Mucosa of descending colon (tissue), 3 donors: ENCODE results near the gene MUC2. TPM values are rescaled to one million over a fixed set of nuclear protein-coding genes. Genes with fewer than 3 reads are reported as not detected.

Experiments
- ATAC-seq: fragments of 200-7000 bp; cut with Tn5 transposase; one replicate; pipeline ENCODE4 v1.9.1; 2020; ENCODE audit warnings: mild to moderate bottlenecking, moderate library complexity
- DNase-seq, 3 donors: peaks; one replicate each; pipeline ENCODE4 v3.0.0-alpha.2; 2020
- H3K36me3 ChIP-seq: fragments of 200-600 bp; one replicate; pipeline ENCODE4 v1.8.0; 2021; ENCODE audit warnings: low read depth, mild to moderate bottlenecking
- H3K4me1 ChIP-seq: fragments of 200-600 bp; one replicate; pipeline ENCODE4 v1.8.0; 2021; ENCODE audit warnings: low read depth, mild to moderate bottlenecking
- H3K4me3 ChIP-seq: fragments of 200-600 bp; one replicate; pipeline ENCODE4 v1.8.0; 2021; ENCODE audit warnings: mild to moderate bottlenecking
- H3K9me3 ChIP-seq: fragments of 200-600 bp; one replicate; pipeline ENCODE4 v1.8.0; 2021; ENCODE audit warnings: mild to moderate bottlenecking
- CTCF ChIP-seq: fragments of 200-600 bp; IDR thresholded peaks from one replicate; pipeline ENCODE4 v1.8.0; 2022; ENCODE audit warnings: antibody characterized with exemption, mild to moderate bottlenecking
- intact Hi-C, 2 donors: fragments of 100-400 bp; cut with DNase I in 1 of 2; cut with micrococcal nuclease in 1 of 2; formaldehyde crosslinking; loops; one replicate each; pipeline versions ENCODE4 v1.11.0 to v1.11.1; 2022; cut with DNase I, micrococcal nuclease
- total RNA-seq, 3 donors: library from RNA; stranded (reverse); fragmentation: NEBNext Ultra II Directional in 2 of 3; extraction: Animal tissue kit (Norgen Biotek cat#: 25700) in 2 of 3; gene quantifications; one replicate each; pipeline versions ENCODE4 v1.2.1 to v1.2.4, GENCODE V29; 2021 to 2023
- donor health status: DM: no; HTN: no; CAD: no; lungs with moderate emphysema.
- donor health status: DM: no; HTN: no; CAD: no.
- donor health status: DM: no; HTN: yes; CAD: no.

Gene MUC2
- total RNA-seq, 3 donors from 2014 or later, result 379 to 1,246 (median 1,109) TPM

GRCh38 chr11:1107316-1108245 is 32.9 kb downstream of the MUC2 start:
- no peak for ATAC-seq
- DNase-seq, result peak in 1 of 3 donors; percentile 8
- TF ChIP-seq CTCF, result no peak
- Histone ChIP-seq H3K4me3 (no peak overlapping the region), H3K36me3 (no peaks in the 10 kb centered on the region), H3K4me1 (no peaks in the 10 kb centered on the region), H3K9me3 (no peaks in the 10 kb centered on the region)
- intact Hi-C loops, result no loop called here

- Histone ChIP-seq H3K4me1 (no peaks in the 10 kb centered on the region), H3K36me3 (no peaks in the 10 kb centered on the region), H3K9me3 (no peaks in the 10 kb centered on the region), H3K4me3 (no peak overlapping the region)
- DNase-seq (peak in 1 of 3 donors; percentile 19), ATAC-seq (no peak)
- no peak for TF ChIP-seq CTCF
- intact Hi-C loops, result no loop called here
Measured at GRCh38 chr11:1108246-1108900, 33.7 kb downstream of the MUC2 start.

- ATAC-seq (no peak), DNase-seq (peak in 1 of 3 donors; percentile 23)
- H3K4me3 ChIP-seq, result no peak overlapping the region
- no peaks in the 10 kb centered on the region for H3K4me1 ChIP-seq
- no peaks in the 10 kb centered on the region for H3K36me3 ChIP-seq
- TF ChIP-seq CTCF, result no peak
- intact Hi-C loops, result no loop called here
- H3K9me3 ChIP-seq, result no peaks in the 10 kb centered on the region
Measured at GRCh38 chr11:1109101-1109917, 34.6 kb downstream of the MUC2 start.

- ATAC-seq (no peak), DNase-seq (peak in 1 of 3 donors; percentile 20)
- TF ChIP-seq CTCF, result no peak
- Histone ChIP-seq H3K4me3 (no peak overlapping the region), H3K36me3 (no peaks in the 10 kb centered on the region), H3K9me3 (no peaks in the 10 kb centered on the region), H3K4me1 (no peaks in the 10 kb centered on the region)
- intact Hi-C loops, result loop anchor here in 1 of 2 donors (10.0 kb wide), 1 partner anchor 405 kb away; no protein-coding TSS in a partner anchor
Measured at GRCh38 chr11:1109918-1110705, 35.4 kb downstream of the MUC2 start.
